HG02938 (cell line): ENCODE results near the gene FGGY.
"Not testable (repeated sequence)": the region's sequence is repeated elsewhere in the genome, so short reads cannot be mapped to it uniquely, and the experiment has no call there.

Source experiments
- ATAC-seq: cut with Tn5 transposase; IDR thresholded peaks from one replicate; pipeline ENCODE4 v1.9.1; 2021; ENCODE audit warnings: mild to moderate bottlenecking, moderate library complexity; ENCODE audit not compliant: unreplicated experiment

The FGGY gene

GRCh38 chr1:59530119-59530518, 233.2 kb downstream of the FGGY start:
- ATAC-seq, result no peak

DNA sequence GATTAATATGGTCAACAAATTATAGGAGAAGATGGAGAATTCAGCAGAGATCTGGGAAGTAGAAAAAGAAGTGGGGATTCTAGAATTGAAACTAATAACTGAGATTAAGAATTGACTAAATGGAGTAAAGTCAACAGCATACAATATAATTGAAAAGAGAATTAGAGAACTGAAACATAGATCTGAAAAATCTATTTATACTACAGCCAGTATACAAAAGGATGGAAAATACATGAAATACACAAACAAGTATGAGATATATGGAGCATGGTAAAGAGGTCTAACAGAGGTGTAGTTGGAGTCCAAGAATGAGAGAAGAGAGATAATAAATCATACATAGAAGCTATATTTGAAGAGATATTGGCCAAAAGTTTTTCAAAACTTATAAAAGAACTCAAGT, 235.2 kb downstream of the FGGY start:
- peak; percentile 75 for ATAC-seq

GRCh38 chr1:59538476-59538875, 241.6 kb downstream of the FGGY start:
- not testable (repeated sequence) for ATAC-seq

- no peak for ATAC-seq
These were observed 243.2 kb downstream of the FGGY start for GRCh38 chr1:59539961-59540681.

- no peak for ATAC-seq
These were observed 244.3 kb downstream of the FGGY start for GRCh38 chr1:59541161-59541560.

- no peak for ATAC-seq
These were observed 245.0 kb downstream of the FGGY start for GRCh38 chr1:59541891-59542290.

- ATAC-seq, result no peak
These were observed 246.3 kb downstream of the FGGY start for GRCh38 chr1:59543211-59543668.

DNA sequence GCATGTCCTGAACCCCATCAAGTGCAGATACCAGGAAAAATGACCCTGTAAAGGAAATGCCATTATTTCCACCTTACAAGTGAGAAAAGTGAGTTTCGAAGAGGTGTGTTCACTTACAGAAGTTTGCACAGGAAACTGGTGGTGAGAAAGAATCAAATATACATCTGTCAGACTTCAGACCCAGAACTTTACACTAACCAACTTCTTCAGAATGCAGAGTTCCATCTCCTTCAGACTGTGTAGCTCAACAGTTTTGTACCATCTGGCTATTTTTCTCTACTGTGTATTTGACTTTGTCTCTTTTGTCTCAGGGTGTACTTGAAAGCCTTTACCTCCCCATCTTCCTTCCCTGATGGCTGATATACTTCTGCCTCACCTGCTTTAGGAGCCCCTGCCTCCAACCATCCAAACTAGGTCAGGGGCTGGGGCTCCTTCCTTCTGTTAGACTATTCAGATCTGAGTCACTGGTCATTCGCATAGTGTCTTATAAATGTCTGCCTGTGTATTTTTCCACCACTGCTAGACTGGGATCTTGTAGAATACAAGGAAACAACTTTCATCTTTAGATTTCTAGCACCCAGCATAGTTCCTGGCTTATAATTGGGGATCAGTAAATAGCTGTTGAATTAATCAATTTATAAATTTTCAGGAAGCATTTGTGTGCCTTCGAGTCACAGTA, 247.9 kb downstream of the FGGY start:
- ATAC-seq, result no peak

- ATAC-seq, result no peak
These were observed 248.9 kb downstream of the FGGY start for GRCh38 chr1:59545830-59546229.

DNA sequence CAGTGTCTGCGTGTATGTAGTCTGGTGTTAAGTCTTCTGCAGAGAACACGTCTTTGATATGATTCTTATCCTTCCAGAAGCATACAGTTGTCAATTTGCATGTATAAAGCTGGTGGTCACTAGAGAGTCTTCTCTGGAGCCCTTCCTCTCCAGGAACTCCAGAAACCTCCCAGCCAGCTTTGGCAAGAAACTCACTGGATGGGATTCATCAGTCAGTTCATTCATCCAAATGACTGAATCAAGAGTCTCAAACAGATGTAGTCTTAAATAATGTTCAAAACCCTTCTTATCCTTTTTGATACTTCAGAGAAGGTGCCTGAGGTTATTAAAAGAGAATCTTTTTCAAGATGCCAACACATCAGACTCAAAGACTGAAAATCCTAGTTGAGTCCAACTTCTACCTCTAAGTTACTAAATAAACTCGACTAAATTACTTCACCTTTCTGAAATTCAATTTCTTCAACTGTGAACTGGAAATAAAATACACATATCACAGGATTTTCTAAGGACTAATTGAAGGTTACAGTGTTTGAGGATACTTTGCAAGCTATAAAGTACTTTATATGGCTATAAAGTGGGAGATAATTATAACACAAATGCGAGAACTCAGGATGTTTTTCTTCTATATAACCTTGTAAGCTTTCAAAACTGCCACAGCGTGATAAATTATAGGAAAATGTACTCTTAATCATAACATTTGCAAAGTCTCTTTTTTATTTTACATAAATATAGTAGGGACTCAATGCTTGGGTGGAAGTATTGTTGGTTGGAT, 252.4 kb downstream of the FGGY start:
- ATAC-seq, result no peak

GRCh38 chr1:59549903-59550302, 253.0 kb downstream of the FGGY start:
- ATAC-seq, result no peak

GRCh38 chr1:59552007-59552406, 255.1 kb downstream of the FGGY start:
- ATAC-seq, result no peak

- ATAC-seq, result no peak
These were observed 256.5 kb downstream of the FGGY start for GRCh38 chr1:59553371-59553770.

DNA sequence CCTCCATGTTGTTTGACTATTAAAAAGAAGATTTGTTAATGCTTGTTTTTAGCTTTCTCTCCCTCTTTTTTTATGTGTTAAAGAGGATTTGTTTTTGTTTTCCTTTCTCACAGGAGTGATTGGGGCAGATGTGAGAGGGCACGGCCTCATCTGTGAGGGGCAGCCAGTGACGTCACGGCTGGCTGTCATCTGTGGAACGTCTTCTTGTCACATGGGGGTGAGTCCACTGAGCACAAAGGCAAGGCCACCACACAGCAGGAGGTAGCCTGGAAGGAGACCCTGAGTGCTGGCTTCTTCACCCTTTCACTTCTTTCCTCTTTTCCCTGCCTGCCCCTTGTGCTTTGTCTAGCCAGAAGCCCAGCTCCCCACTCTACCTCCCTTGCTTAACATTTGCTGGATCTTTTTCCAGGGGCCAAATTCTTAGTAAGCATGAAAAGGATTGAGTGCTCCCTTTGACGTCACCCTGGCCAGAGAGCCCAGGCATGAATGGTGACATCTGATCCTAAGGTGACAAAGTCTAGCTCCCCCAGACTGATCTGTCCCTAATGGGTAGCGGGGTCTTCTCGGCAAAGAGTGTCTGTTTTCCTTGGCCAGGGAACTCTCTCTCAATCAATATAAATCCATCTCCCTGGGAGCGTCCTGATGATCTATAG, 257.2 kb downstream of the FGGY start:
- no peak for ATAC-seq

- ATAC-seq, result no peak
These were observed 257.9 kb downstream of the FGGY start for GRCh38 chr1:59554752-59555151.

DNA sequence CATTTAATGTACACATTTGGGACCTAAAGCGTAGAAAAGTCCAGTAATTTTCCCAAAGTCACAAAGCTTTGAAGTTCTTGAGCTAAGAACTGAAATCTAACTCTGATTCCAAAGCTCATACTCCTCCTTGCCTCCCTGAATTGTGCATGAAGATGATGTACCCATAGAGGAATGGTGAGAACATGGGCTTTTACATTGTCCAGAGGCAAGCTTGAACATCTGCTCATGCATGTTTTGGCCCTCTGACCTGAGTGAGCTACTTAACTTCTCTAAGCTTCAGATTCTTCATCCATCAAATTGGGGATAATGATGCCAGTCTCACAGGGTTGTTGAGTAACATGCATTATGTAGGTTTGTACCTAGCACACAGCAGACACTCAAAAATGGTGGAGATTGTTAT, 259.5 kb downstream of the FGGY start:
- no peak for ATAC-seq

- ATAC-seq, result no peak
These were observed 260.1 kb downstream of the FGGY start for GRCh38 chr1:59556802-59557548.

- no peak for ATAC-seq
These were observed 260.6 kb downstream of the FGGY start for GRCh38 chr1:59557549-59557885.

DNA sequence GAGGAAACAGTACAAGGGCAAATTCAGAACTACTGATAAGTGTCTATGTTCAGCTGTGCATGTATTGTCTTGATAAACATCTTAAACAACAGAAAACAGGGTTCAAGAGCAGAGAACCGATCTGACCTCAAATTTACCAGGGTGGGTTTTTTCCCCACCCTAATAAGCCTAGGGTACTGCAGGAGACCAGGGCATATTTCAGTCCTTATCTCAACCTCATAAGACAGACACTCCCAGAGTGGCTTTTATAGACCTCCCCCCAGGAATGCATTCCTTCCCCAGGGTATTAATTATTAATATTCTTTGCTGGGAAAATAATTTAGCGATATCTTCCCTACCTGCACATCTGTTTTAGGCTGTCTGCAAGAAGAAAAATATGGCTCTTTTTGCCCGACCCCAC, 261.7 kb downstream of the FGGY start:
- ATAC-seq, result not testable (repeated sequence)

DNA sequence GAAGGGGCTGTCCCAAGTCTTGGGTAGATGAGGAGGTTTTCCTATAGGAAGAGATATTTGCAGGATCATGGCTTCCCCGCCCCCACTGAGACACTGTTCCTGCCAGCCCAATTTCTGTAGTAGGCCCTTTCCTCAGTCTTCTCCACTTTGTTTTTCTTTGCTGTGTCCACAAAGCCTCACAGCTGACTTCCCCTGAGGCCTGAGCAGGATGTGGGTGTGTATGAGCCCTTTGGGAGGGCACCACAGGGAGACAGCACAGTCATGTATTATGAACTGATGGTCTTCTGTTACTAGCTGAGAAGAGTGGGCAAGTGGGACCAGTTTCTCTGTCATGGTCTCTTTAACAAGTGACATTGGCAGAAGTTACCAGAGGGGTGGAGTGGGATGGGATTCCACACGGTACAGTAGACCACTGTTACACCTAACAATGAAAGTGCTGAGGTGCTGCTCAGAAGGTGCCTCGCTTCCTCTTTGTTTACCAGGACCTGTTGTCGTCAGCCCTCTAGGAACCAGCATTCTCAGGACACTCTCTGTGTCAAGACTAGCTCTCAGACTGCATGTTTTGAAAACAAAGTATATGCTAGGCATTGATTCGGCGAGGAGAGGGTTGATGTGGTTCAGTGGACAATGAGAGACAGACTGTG, 264.0 kb downstream of the FGGY start:
- peak; percentile 72 for ATAC-seq
